Measurements from ENCODE around the gene PITPNC1.

- TF ChIP-seq POLR2A (IDR thresholded peaks at IDR 0.05) (no peak), CTCF (IDR thresholded peaks at IDR 0.05) (no peak)
These were observed 348.7 kb downstream of the PITPNC1 start for GRCh38 chr17:67725807-67726206.

All from uterus (tissue), 2 donors.